ENCODE results near the gene GSC.
"Not testable (repeated sequence)": the region's sequence is repeated elsewhere in the genome, so short reads cannot be mapped to it uniquely, and the experiment has no call there.

Gene GSC

GRCh38 chr14:94738097-94738496 lies 31.8 kb downstream of the GSC start:
- DNase-seq = no peak

GRCh38 chr14:94728950-94729349 lies 41.0 kb downstream of the GSC start:
- no peak for DNase-seq

GRCh38 chr14:94728440-94728839 lies 41.5 kb downstream of the GSC start:
- not testable (repeated sequence) for DNase-seq

DNA sequence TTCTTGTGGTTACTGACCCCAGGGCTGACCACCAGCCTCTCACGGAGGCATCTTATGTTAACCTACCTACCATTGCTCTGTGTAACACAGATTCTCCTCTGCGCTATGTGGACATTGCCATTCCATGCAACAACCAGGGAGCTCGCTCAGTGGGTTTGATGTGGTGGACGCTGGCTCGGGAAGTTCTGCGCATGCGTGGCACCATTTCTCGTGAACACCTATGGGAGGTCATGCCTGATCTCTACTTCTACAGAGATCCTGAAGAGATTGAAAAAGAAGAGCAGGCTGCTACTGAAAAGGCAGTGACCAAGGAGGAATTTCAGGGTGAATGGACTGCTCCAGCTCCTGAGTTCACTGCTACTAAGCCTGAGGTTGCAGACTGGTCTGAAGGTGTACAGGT lies 43.3 kb downstream of the GSC start:
- DNase-seq = not testable (repeated sequence)

DNA sequence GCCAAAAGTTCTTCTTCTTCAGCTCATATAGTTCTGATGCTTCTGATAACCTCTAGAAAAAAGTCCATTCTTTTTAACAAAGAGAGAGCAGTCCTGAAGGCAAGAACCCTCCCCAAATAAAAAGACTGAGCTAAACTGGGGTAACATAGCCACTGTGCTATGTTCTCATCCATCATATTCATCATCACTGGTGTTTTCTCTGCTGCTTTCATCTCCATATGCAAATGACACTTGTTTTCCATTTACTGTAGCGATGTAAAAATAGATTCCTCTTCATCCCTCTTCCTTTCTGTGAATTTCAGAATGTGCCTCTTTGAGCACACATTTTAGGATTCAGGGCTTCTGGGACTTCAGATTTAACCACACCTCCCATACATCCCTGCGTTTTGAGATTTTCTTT lies 44.9 kb downstream of the GSC start:
- no peak for DNase-seq

DNA sequence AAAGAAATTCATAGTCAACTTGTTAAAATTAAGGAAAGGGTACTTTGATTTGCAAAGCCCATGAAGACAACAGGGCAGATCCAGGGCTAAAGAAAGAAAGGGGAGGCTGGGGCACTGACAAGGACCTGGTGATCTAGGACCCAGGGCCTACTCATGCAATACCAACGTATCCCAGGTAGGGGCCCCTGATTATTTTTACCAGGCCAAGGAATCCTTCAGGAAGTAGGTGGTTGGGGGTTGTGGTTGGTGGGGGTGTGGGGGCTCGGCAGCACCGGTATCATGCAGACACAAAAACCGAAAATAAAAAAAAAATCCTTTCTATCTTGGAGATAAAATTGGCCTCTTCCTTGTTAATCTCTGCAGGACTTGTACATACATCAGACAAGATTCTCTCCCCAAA lies 47.5 kb downstream of the GSC start:
- no peak for DNase-seq
